Measurements from ENCODE around the gene LYAR.

- TF ChIP-seq CTCF (conservative IDR thresholded peaks at IDR 0.05) (no peak), EZH2 (IDR thresholded peaks at IDR 0.05; ENCODE audit: low read depth) (no peak)
These were observed 39.5 kb upstream of the LYAR start for GRCh38 chr4:4329496-4329895.
